MCF 10A (cell line): ENCODE measurements around the gene UBL7. TPM values are rescaled to one million over a fixed set of nuclear protein-coding genes. Genes with fewer than 3 reads are reported as not detected.
"Not testable (repeated sequence)": the region's sequence is repeated elsewhere in the genome, so short reads cannot be mapped to it uniquely, and the experiment has no call there.

ENCODE experiments used
- BruUV-seq: library from RNA; stranded (reverse); fragments of 400-500 nt; replicated peaks from 2 replicates; lab custom pipeline; 2021; lab: Mats Ljungman, UMichigan
- CTCF ChIA-PET: fragments of 300-600 bp; sonication (Branson Sonifier 250); formaldehyde crosslinking; extraction: SDS; loops from one replicate; lab custom pipeline; 2021; ENCODE audit warnings: antibody characterized with exemption, inconsistent platforms; lab: Yijun Ruan, JAX
- POLR2A ChIA-PET: fragments of 300-600, 350-650 bp; sonication (Branson Sonifier 250); formaldehyde crosslinking; extraction: SDS; loops from one replicate; lab custom pipeline; 2020; ENCODE audit warnings: antibody characterized with exemption, inconsistent platforms; lab: Yijun Ruan, JAX
- DNase-seq: peaks from one replicate; pipeline ENCODE4 v3.0.0-alpha.2; 2018; ENCODE audit not compliant: unreplicated experiment
- H3K27ac Mint-ChIP-seq: one replicate; pipeline ENCODE4 v1.8.0; 2022; ENCODE audit warnings: mild to moderate bottlenecking, low read depth, mixed read lengths; ENCODE audit not compliant: unreplicated experiment
- H3K27me3 Mint-ChIP-seq: one replicate; pipeline ENCODE4 v1.8.0; 2022; ENCODE audit warnings: mixed read lengths; ENCODE audit not compliant: insufficient read depth, unreplicated experiment
- H3K36me3 Mint-ChIP-seq: one replicate; pipeline ENCODE4 v1.8.0; 2022; ENCODE audit warnings: mild to moderate bottlenecking, moderate library complexity, mixed read lengths; ENCODE audit not compliant: insufficient read depth, unreplicated experiment
- H3K4me1 Mint-ChIP-seq: one replicate; pipeline ENCODE4 v1.8.0; 2022; ENCODE audit warnings: mixed read lengths; ENCODE audit not compliant: insufficient read depth, unreplicated experiment
- H3K4me3 Mint-ChIP-seq: one replicate; pipeline ENCODE4 v1.8.0; 2022; ENCODE audit warnings: mild to moderate bottlenecking, moderate library complexity, mixed read lengths; ENCODE audit not compliant: unreplicated experiment
- H3K9me3 Mint-ChIP-seq: one replicate; pipeline ENCODE4 v1.8.0; 2022; ENCODE audit warnings: mixed read lengths; ENCODE audit not compliant: unreplicated experiment
- CTCF ChIP-seq: fragments of 200-600 bp; IDR thresholded peaks from one replicate; pipeline ENCODE4 v1.8.0; 2022; ENCODE audit warnings: antibody characterized with exemption, mild to moderate bottlenecking; ENCODE audit not compliant: unreplicated experiment
- intact Hi-C: fragments of 100-400 bp; cut with micrococcal nuclease; formaldehyde crosslinking; loops from 2 replicates; pipeline ENCODE4 v1.14.1; 2022
- total RNA-seq: library from RNA; stranded (reverse); gene quantifications from 2 replicates; pipeline ENCODE4 v1.2.3, GENCODE V29; 2022

Gene UBL7
- total RNA-seq, 1 experiment from 2014 or later = 56.4 TPM

DNA sequence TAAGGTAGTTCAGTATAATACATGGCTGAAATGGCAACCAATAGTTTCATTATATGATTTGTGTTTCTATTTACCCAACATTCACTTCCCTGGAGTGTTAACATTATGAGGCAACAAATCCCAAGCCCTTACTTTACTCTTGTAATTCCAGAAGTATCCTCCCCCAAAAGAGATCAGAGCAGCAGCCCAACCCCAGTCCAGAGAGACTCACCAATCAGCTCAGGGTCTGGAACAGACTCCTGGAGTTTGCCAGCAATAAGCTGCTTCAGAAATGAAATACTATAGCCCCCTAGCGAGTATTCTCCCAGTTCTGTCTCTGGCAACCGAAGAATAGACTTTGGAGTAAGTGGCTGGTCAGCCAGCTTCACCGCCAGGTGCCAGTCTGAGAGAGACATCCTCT, 2.5 kb downstream of the UBL7 start:
- intact Hi-C loops = no loop called here
- ChIA-PET POLR2A (interaction anchor here (4.0 kb wide), 1 partner anchor 88 kb away, joined by 32 read pairs; no protein-coding TSS in a partner anchor), CTCF (interaction anchor here (0.6 to 1.0 kb wide), 2 partner anchors 16 to 20 kb away, joined by 3 to 5 read pairs; no protein-coding TSS in a partner anchor)
- DNase-seq = no peak
- Mint-ChIP-seq H3K36me3 (peaks cover 48% of the 10 kb centered on the region), H3K4me1 (peaks cover 25% of the 10 kb centered on the region), H3K9me3 (peaks cover 5% of the 10 kb centered on the region), H3K4me3 (no peak overlapping the region), H3K27me3 (no peaks in the 10 kb centered on the region), H3K27ac (no peak overlapping the region)
- TF ChIP-seq CTCF = no peak
- BruUV-seq = no TSS peak

- CTCF ChIA-PET = interaction anchor here (0.5 to 1.6 kb wide), 2 partner anchors 75 to 84 kb away, joined by 3 to 4 read pairs; no protein-coding TSS in a partner anchor
- BruUV-seq, POLR2A ChIA-PET, intact Hi-C loops, H3K4me3 Mint-ChIP-seq, H3K27ac Mint-ChIP-seq, DNase-seq, H3K27me3 Mint-ChIP-seq, H3K9me3 Mint-ChIP-seq: not testable (repeated sequence)
- Mint-ChIP-seq H3K36me3 (peaks cover 63% of the 10 kb centered on the region), H3K4me1 (peaks cover 11% of the 10 kb centered on the region)
Measured at GRCh38 chr15:74457036-74457435, 3.9 kb downstream of the UBL7 start.

GRCh38 chr15:74454764-74455500, 6.0 kb downstream of the UBL7 start:
- intact Hi-C loops = no loop called here
- H3K36me3 Mint-ChIP-seq = peaks cover 80% of the 10 kb centered on the region
- ChIA-PET CTCF (interaction anchor here (0.6 to 2.5 kb wide), 6 partner anchors 12 to 180 kb away, joined by 3 to 9 read pairs (median 3); no protein-coding TSS in a partner anchor), POLR2A (interaction anchor here (0.7 to 0.9 kb wide), 2 partner anchors 48 to 161 kb away, joined by 3 read pairs; no protein-coding TSS in a partner anchor)
- H3K27me3 Mint-ChIP-seq = no peaks in the 10 kb centered on the region
- no peaks in the 10 kb centered on the region for H3K4me1 Mint-ChIP-seq
- no peak overlapping the region for H3K4me3 Mint-ChIP-seq
- TF ChIP-seq CTCF = no peak
- no peaks in the 10 kb centered on the region for H3K9me3 Mint-ChIP-seq
- BruUV-seq = no TSS peak
- no peak overlapping the region for H3K27ac Mint-ChIP-seq
- no peak for DNase-seq

- H3K4me3 Mint-ChIP-seq = no peak overlapping the region
- POLR2A ChIA-PET = interaction anchor here (0.9 kb wide), 1 partner anchor 162 kb away, joined by 3 read pairs; no protein-coding TSS in a partner anchor
- DNase-seq = no peak
- no peaks in the 10 kb centered on the region for H3K4me1 Mint-ChIP-seq
- intact Hi-C loops = no loop called here
- H3K27ac Mint-ChIP-seq = no peak overlapping the region
- peaks cover 86% of the 10 kb centered on the region for H3K36me3 Mint-ChIP-seq
- H3K9me3 Mint-ChIP-seq = no peaks in the 10 kb centered on the region
- CTCF ChIA-PET = interaction anchor here (0.5 to 2.5 kb wide), 7 partner anchors 11 to 588 kb away, joined by 3 to 9 read pairs (median 3); no protein-coding TSS in a partner anchor
- BruUV-seq = no TSS peak
- TF ChIP-seq CTCF = no peak
- no peaks in the 10 kb centered on the region for H3K27me3 Mint-ChIP-seq
Measured at GRCh38 chr15:74453925-74454763, 6.8 kb downstream of the UBL7 start.
